Amygdala (tissue), 56 donors: Measurements from ENCODE around the gene ATG12.
"Not testable (repeated sequence)": the region's sequence is repeated elsewhere in the genome, so short reads cannot be mapped to it uniquely, and the experiment has no call there.

ENCODE experiments used
- DNase-seq, 56 donors: peaks; one replicate each; lab custom pipeline; 2025; lab: John Stamatoyannopoulos, UW

The ATG12 gene

GRCh38 chr5:115843444-115844130 lies 2.2 kb upstream of the ATG12 start:
- no peak for DNase-seq

GRCh38 chr5:115842952-115843351 lies 1.6 kb upstream of the ATG12 start:
- no peak for DNase-seq

- peak in 14 of 56 donors; percentile 32 to 80 (median 43) for DNase-seq
Observed at GRCh38 chr5:115842089-115842935, 947 bp upstream of the ATG12 start.

DNA sequence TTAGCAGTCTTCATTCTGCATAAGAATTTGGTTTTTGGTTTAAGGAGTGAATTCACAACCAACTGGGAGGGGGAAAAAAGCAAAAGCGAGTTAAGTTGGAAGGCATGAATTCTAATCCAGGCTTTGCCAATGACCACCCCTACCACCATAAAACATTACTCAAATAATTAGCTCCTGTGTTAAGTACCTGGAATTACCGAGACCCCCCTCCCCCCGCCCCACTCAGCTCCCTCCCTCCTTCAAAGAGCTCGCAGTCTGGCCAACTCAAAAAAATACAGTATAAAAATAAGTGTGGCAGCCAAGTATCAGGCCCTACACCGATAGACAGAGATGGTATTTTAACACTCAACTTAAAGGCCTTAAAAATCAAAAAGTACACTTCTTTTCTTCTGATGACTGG lies 492 bp downstream of the ATG12 start:
- no peak for DNase-seq

DNA sequence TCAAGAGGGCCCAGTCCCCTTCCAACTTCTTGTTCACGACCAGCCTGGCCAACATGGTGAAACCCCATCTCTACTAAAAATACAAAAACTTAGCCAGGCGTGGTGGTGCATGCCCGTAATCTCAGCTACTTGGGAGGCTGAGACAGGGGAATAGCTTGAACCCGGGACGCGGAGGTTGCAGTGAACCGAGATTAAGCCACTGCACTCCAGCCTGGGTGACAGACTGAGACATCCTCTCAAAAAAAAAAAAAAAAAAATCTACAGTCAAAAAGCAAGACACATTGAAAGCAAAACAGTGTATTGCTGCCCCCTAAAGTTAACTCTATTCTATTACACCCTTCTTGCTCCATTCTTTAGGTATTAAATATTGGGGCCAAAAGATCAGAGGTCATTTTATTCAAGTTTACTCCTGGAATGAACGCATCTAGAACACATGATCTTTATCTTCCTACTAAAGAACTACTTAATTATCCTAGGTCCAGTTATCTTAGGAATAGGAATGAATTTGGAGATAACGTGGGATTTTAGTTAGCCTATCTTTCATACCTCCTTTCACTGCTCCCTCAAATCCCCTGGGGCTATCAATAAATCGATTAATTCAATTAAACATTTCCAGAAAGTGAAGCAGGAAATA lies 2.4 kb downstream of the ATG12 start:
- DNase-seq: peak in 2 of 56 donors; percentile 8 to 9

- DNase-seq: no peak
Observed at GRCh38 chr5:115835481-115835880, 5.9 kb downstream of the ATG12 start.

DNA sequence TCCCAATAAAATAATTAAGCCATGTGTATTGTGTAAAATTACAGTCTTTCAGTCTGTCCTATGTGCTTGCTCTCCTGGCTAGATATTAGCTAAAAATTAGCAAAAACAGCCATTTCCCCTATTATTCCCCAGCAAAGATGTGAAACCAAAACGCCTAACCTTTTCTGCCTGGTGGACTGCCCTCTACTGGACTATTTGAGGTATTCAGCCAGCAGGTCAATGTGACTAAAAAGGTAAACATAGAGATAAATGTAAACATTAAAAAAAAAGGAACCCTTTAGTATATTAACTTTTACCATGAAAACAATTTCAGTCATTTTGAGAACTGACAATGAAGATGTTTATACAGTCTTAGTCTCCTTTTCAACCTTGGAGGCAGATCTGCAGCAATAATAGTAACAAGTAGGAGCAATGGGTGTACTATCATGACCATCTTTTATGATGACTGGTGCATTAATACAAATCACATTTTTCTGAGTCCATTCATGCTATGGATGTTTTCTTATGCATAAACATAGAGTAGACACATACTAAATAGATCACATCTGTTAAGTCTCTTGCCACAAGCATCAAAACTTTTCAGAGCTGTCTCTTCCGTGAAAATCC lies 10.1 kb downstream of the ATG12 start:
- peak in 4 of 56 donors; percentile 4 to 35 (median 11) for DNase-seq

DNA sequence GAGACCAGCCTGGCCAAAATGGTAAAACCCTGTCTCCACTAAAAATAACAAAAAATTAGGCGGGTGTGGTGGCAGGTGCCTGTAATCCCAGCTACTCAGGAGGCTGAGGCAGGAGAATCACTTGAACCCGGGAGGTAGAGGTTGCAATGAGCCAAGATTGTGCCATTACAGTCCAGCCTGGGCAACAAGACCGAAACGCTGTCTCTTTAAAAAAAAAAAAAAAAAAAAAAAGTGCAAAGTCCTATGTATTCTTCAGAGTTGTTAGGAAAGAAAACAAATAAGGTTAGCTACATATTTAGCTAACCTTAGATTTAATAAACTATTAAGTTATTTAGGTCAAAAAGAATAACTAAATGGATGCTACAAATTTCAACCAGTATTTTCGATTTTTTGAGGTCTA lies 11.5 kb downstream of the ATG12 start:
- DNase-seq: no peak

- DNase-seq: no peak
Observed at GRCh38 chr5:115825948-115826347, 15.4 kb downstream of the ATG12 start.

- not testable (repeated sequence) for DNase-seq
Observed at GRCh38 chr5:115824983-115825382, 16.4 kb downstream of the ATG12 start.

DNA sequence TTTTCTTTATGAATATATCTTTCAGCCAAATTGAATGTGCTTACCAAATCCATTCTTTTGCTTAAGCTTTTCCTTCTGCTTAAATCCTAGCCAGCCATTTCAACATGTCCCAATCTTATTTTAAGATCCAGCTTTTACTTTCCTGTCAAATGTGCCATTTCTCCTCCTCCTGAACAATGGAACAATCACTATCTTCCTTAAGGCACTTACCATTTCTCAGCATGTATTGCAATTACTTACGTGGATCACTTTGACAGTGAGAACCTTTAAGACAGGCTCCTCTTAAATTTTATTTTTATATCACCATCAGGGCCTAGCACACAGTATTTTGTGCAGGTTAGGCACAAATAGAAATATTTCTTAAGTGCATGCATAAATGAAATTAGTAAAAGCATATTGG lies 20.5 kb downstream of the ATG12 start:
- no peak for DNase-seq

DNA sequence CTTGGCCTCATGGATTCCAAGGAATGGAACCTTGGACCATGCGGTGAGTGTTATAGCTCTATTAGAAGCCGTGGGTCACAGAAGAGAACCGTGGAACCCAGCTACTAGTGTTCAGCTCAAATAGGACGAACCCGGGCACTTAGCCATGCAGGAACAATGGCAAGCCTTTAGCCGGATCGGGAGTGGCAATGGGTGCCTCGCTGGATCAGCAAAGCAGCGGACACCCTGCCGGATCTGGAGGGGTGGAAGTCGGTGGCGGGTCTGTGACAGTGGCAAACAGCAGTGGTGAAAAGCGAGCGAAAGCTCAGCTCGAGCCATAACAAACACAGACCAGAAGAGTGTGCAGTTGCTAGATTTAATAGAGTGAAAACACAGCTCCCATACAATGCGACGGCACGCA lies 22.5 kb downstream of the ATG12 start:
- DNase-seq: peak in 35 of 56 donors; percentile 1 to 61 (median 37)

- no peak for DNase-seq
Observed at GRCh38 chr5:115817386-115817785, 24.0 kb downstream of the ATG12 start.

DNA sequence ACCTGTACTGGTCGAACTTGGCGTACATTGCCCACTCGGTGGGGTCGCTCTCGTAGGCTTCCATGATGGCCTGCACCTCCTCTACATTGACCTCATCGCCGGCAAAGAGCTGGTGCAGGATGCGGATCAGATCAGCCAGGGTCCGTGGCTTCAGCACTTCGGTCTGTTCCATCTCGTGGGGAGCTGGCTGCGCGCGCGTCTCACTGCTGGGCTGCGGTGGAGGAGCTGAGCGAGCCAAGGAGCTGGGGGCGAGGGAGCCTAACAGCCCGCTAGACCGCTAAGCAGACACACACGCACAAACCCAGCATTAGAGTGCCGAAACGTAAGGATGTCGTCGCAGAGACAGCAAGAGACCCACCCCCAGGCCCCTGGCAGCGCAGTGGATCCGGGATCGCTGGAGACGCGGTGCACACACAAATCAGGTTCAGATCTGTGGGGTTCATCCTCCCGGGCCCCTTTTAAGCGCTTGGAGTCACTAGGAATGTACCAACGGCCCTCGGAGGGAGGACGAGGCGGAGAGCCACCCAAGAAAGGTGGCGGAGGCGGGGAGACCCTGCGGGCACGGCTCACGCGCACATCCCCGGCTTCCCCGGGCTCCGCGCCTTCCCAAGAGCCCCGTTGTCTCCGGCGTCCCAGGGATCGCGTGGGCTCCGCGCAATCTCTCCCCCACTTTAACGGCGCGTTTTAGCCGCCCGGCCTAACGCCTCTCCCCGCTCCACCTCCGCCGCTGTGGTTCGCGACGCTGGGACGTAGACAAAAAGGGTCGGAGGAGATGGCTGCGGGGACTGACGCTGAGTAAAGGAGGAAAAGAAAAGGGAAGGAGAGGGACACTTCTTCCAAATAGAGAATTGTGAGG lies 24.9 kb downstream of the ATG12 start, which contains the start of gene CDO1:
Gene CDO1, minus strand, starts transcription at position 434 of the 856 bp plus-strand sequence. Its CDS starts 262 bp downstream, at position 172.
- peak in 55 of 56 donors; percentile 18 to 87 (median 69) for DNase-seq

GRCh38 chr5:115815693-115816225 lies 25.6 kb downstream of the ATG12 start:
- peak in 13 of 56 donors; percentile 4 to 61 (median 36) for DNase-seq

- DNase-seq: peak in 1 of 56 donors; percentile 34
Observed at GRCh38 chr5:115815006-115815692, 26.2 kb downstream of the ATG12 start.

GRCh38 chr5:115813719-115814118 lies 27.6 kb downstream of the ATG12 start:
- no peak for DNase-seq

DNA sequence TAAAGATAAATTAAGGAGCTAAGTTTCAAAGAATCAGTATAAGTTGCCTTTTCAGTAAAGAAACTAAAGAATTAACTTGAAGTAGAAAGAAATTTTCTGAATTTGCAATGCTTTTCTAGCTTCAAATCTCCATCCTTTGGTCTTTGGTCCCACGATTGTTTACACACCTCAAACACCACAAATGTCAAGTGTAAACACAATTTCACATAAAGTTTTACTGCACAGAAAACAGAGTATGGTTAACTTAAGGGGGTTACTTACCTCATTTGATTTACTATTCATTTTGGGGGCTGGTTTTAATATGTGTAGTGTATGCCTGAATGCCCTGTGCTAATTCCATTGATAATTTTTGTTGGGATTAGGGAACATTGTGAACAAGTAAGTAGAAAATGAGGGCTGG lies 29.0 kb downstream of the ATG12 start:
- DNase-seq: no peak

- no peak for DNase-seq
Observed at GRCh38 chr5:115811406-115811805, 30.0 kb downstream of the ATG12 start.
